SK-N-MC (cell line): ENCODE data around the gene NAV3.

Source experiments
- EZH2 ChIP-seq: fragments of 200-600 bp; sonication (generic); IDR thresholded peaks from one replicate; pipeline ENCODE4 v1.6.1; 2017; ENCODE audit warnings: antibody characterized with exemption
- FOXP2 ChIP-seq: optimal IDR thresholded peaks from 2 replicates; pipeline ENCODE3; 2011; ENCODE audit warnings: mild to moderate bottlenecking, moderate library complexity; ENCODE audit not compliant: insufficient read depth; ENCODE audit errors: extremely low read length, control extremely low read depth
- POLR2AphosphoS5 ChIP-seq: IDR thresholded peaks from 2 replicates; pipeline ENCODE4 v1.6.1; 2012; ENCODE audit warnings: mild to moderate bottlenecking, low read depth, low read length, borderline replicate concordance

DNA sequence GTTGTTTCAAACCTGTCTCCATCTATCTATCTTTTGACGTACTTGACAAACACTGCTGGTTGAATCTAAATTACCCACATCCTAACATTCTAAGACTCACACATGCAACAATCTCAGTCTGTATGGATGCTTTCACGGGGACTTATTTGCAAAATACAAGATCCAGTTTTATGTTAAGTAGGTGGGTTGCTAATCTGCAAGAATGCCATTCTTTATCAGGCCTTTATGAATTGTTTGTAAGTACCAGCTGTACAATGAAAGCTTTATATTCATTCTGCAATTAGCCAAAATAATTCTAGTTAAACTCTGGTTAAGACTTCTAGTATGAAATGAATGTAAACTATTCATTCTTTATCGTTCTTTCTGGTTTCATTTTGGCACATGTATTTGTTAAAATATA is 135.1 kb downstream of the NAV3 start:
- TF ChIP-seq POLR2AphosphoS5 (no peak), EZH2 (no peak), FOXP2 (no peak)
